Measurements from ENCODE around the gene PCSK1.
"Not testable (repeated sequence)": the region's sequence is repeated elsewhere in the genome, so short reads cannot be mapped to it uniquely, and the experiment has no call there.

PCSK1 gene

GRCh38 chr5:96367337-96367736 lies 65.7 kb downstream of the PCSK1 start:
- not testable (repeated sequence) for DNase-seq

DNA sequence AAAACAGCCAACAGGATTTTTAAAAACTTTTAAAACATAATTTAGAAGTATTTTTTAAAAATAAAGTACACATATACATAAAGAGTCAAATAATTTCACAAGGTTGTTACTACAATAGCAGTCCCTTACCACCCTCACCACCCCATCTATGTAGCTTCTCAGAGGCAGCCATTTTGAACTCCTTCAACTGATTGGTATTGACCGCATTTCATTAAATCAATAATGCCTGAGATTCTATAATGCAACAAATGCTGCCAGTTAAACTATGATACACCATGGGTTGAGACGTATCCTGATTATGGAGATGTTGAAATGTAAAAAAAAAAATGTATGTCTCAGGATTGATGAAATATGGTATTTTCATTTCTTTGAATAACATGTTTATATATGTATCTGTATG lies 78.8 kb downstream of the PCSK1 start:
- no peak for DNase-seq

GRCh38 chr5:96353220-96353619 lies 79.8 kb downstream of the PCSK1 start:
- no peak for DNase-seq

- no peak for DNase-seq
These were observed 82.4 kb downstream of the PCSK1 start for GRCh38 chr5:96350678-96351077.

- no peak for DNase-seq
These were observed 84.5 kb downstream of the PCSK1 start for GRCh38 chr5:96348536-96348935.

DNA sequence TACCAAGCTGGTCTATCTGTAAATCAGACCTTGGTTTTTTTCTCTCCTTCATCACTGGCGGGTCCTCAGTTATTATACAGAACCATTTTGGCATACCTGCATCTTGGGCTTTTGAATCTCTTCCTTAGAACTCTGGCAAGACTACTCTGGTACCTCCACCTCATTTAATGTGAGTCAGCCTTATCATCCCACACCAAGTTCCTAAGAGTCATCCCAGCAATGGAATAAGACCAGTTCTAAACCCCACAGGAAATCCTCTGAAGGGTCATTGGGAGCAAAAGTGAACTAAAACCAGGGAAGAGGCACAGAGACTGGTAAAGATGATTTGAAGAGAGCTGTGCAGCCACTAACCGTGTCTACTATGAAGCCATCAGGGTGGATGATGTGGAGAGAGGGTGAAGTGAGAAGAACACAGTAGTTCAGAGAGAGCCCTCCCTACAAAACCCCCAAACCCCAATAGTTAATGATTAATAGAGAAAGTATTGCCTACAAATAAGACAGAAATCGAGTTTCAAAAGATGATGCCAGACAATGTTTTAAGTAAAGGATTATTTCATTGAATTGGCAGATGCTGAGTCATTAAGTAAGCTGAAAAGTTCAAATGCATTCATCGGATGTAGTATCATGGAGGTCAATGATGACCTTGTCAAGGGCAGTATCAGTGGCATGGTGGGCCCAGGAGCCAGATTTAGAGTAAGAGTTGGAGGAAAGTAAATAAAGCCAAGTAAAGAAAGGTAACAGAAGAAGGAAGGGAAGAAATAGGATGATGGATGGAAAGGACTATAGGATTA lies 85.4 kb downstream of the PCSK1 start:
- DNase-seq, result no peak

DNA sequence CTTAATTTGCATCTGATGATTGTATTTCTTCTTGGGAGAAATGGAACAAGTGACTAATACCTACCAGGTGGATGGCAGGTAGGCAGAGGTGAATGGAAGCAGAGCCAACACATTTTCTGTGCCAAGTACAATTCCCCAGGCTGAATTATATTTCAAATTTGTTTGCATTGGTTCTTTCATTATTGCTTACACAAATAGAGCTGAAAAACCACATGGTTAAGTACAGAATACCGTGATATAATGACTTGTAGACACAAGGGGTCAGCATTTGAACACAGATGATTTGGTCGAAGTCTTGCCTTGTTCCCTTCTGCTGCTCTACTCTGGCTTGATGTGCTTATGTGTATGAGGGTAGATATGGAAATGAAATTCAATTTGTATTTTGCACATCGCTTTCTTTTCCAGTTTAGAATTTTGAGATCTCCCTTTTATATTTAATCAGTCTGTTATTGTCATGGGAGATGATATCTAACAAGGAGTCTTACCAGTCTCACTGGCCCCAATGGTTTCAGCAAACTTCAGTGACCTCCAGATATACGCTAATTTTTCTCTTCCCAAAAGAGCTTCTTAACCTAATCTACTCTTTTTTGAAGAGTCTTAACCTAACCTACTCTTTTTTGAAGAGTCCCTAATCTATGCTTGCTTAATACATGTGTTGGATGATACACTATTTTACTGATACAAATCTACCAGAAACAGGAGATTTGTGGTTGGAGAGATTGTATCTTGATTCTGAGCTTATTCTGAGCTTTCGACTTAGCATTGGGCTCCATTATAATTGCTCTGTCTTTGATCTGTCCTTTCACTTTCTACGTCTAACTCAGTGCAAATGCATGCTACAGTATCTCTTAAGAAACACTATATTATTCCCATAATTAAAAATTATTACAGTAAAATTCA lies 88.1 kb downstream of the PCSK1 start:
- DNase-seq, result peak; percentile 25

- DNase-seq, result no peak
These were observed 90.0 kb downstream of the PCSK1 start for GRCh38 chr5:96343094-96343493.

GRCh38 chr5:96342581-96342980 lies 90.5 kb downstream of the PCSK1 start:
- no peak for DNase-seq

Data from NCI-H1417 treated with DMSO at 0.1 percent for 48 hours (cell line).